ENCODE measurements around the gene KCNIP2.

GRCh38 chr10:101848408-101848807, 4.8 kb upstream of the KCNIP2 start:
- no peak for TF ChIP-seq CTCF (IDR thresholded peaks at IDR 0.05)
- TF ChIP-seq TAF1 (IDR thresholded peaks at IDR 0.05; ENCODE audit: borderline replicate concordance, low read depth, low read length), result no peak
- TF ChIP-seq MXI1 (IDR thresholded peaks at IDR 0.05; ENCODE audit: low read depth, low read length), result no peak
- TF ChIP-seq POLR2AphosphoS5 (IDR thresholded peaks at IDR 0.05; ENCODE audit: low read depth, low read length), result no peak
- TF ChIP-seq USF1 (IDR thresholded peaks at IDR 0.05; ENCODE audit: borderline replicate concordance, low read depth), result no peak
- no peak for TF ChIP-seq SMC3 (IDR thresholded peaks at IDR 0.05; ENCODE audit: low read depth, low read length)
- TF ChIP-seq ZBTB33 (IDR thresholded peaks at IDR 0.05; ENCODE audit: borderline replicate concordance, low read depth), result no peak
- TF ChIP-seq MAX (IDR thresholded peaks at IDR 0.05; ENCODE audit: low read depth), result no peak
- TF ChIP-seq GATA2 (CRISPR knock-in tag; IDR thresholded peaks at IDR 0.05), result no peak
- no peak for TF ChIP-seq EZH2phosphoT487 (IDR thresholded peaks at IDR 0.05; ENCODE audit: borderline replicate concordance, low read depth)
- TF ChIP-seq PBX3 (IDR thresholded peaks at IDR 0.05), result no peak
- no peak for TF ChIP-seq RFX5 (IDR thresholded peaks at IDR 0.05; ENCODE audit: low read length)
